GM23248 (cell line): ENCODE data around the gene RPS6KA4. TPM values are rescaled to one million over a fixed set of nuclear protein-coding genes. Genes with fewer than 3 reads are reported as not detected.

Source experiments
- DNase-seq: peaks from one replicate; pipeline ENCODE4 v3.0.0-alpha.2; 2015
- H2AFZ ChIP-seq: fragments of 200-600 bp; sonication (generic); 2 replicates; pipeline ENCODE4 v1.6.1; 2016; ENCODE audit warnings: antibody characterized with exemption
- H3F3A ChIP-seq: fragments of 200-600 bp; sonication (generic); 2 replicates; pipeline ENCODE4 v1.6.1; 2016; ENCODE audit warnings: mild to moderate bottlenecking, antibody characterized with exemption, mixed run types; ENCODE audit not compliant: insufficient read depth
- H3K27ac ChIP-seq: fragments of 200-600 bp; sonication (generic); 2 replicates; pipeline ENCODE4 v1.5.1; 2016; ENCODE audit warnings: mild to moderate bottlenecking
- H3K27me3 ChIP-seq: fragments of 200-600 bp; sonication (generic); replicated peaks from 2 replicates; pipeline ENCODE4 v1.6.1; 2016; ENCODE audit warnings: mild to moderate bottlenecking; ENCODE audit not compliant: insufficient read depth
- H3K36me3 ChIP-seq: fragments of 200-600 bp; sonication (generic); 2 replicates; pipeline ENCODE4 v1.6.1; 2016; ENCODE audit warnings: low read depth, mild to moderate bottlenecking
- H3K4me1 ChIP-seq: fragments of 200-600 bp; sonication (generic); 2 replicates; pipeline ENCODE4 v1.6.1; 2016; ENCODE audit warnings: mild to moderate bottlenecking; ENCODE audit not compliant: insufficient read depth
- H3K4me2 ChIP-seq: fragments of 200-600 bp; sonication (generic); one replicate; pipeline ENCODE4 v1.6.1; 2016; ENCODE audit warnings: mild to moderate bottlenecking; ENCODE audit not compliant: unreplicated experiment
- H3K4me3 ChIP-seq: fragments of 200-600 bp; sonication (generic); 2 replicates; pipeline ENCODE4 v1.5.1; 2016; ENCODE audit warnings: mild to moderate bottlenecking
- H3K79me2 ChIP-seq: fragments of 200-600 bp; sonication (generic); 2 replicates; pipeline ENCODE4 v1.6.1; 2016; ENCODE audit warnings: mild to moderate bottlenecking; ENCODE audit not compliant: insufficient read depth
- H3K9ac ChIP-seq: fragments of 200-600 bp; sonication (generic); 2 replicates; pipeline ENCODE4 v1.6.1; 2016; ENCODE audit warnings: mild to moderate bottlenecking
- H3K9me2 ChIP-seq: fragments of 200-600 bp; sonication (generic); 2 replicates; pipeline ENCODE4 v1.6.1; 2016; ENCODE audit warnings: mixed run types, mild to moderate bottlenecking, moderate library complexity; ENCODE audit not compliant: insufficient read depth
- H3K9me3 ChIP-seq: fragments of 200-600 bp; sonication (generic); one replicate; pipeline ENCODE4 v1.6.1; 2017; ENCODE audit warnings: low read depth
- H4K20me1 ChIP-seq: fragments of 200-600 bp; sonication (generic); 2 replicates; pipeline ENCODE4 v1.6.0; 2016; ENCODE audit not compliant: insufficient read depth
- EZH2 ChIP-seq: fragments of 200-600 bp; sonication (generic); IDR thresholded peaks from 2 replicates; pipeline ENCODE4 v1.6.1; 2018; ENCODE audit warnings: antibody characterized with exemption, mild to moderate bottlenecking; ENCODE audit not compliant: insufficient read depth, poor library complexity, severe bottlenecking
- EZH2phosphoT487 ChIP-seq: fragments of 200-600 bp; sonication (generic); IDR thresholded peaks from 2 replicates; pipeline ENCODE4 v1.6.1; 2018; ENCODE audit warnings: antibody characterized with exemption, moderate library complexity, mild to moderate bottlenecking, low read depth; ENCODE audit not compliant: insufficient read depth
- WGBS, 2 experiments: methylation state at CpG; one replicate each; pipeline ENCODE4 v1.1.6; 2015 to 2017; ENCODE audit warnings: low lambda C conversion rate in 2 of 2, low coverage in 1 of 2; ENCODE audit errors: missing lambda C conversion rate in 2 of 2; 5-methylcytosine and 5-hydroxymethylcytosine counted together
- in situ Hi-C: fragments of 300-500 bp; cut with MboI; formaldehyde crosslinking; loops from 2 replicates; pipeline ENCODE4 v1.15.0; 2020
- polyA plus RNA-seq: library from polyadenylated mRNA; unstranded; fragments of >200 nt; fragmentation: Nextera tagmentation; extraction: Ambion mirVana; gene quantifications from 2 replicates; pipeline ENCODE4 v1.2.1, GENCODE V29; 2016
- total RNA-seq: library from RNA; depleted of rRNA; stranded (reverse); fragments of >200 nt; shearing (Covaris generic); gene quantifications from 2 replicates; pipeline ENCODE4 v1.2.3, GENCODE V29; 2014

RPS6KA4 gene
- total and polyA plus RNA-seq, 2 experiments from 2014 or later = 12.2 to 61.0 TPM

DNA sequence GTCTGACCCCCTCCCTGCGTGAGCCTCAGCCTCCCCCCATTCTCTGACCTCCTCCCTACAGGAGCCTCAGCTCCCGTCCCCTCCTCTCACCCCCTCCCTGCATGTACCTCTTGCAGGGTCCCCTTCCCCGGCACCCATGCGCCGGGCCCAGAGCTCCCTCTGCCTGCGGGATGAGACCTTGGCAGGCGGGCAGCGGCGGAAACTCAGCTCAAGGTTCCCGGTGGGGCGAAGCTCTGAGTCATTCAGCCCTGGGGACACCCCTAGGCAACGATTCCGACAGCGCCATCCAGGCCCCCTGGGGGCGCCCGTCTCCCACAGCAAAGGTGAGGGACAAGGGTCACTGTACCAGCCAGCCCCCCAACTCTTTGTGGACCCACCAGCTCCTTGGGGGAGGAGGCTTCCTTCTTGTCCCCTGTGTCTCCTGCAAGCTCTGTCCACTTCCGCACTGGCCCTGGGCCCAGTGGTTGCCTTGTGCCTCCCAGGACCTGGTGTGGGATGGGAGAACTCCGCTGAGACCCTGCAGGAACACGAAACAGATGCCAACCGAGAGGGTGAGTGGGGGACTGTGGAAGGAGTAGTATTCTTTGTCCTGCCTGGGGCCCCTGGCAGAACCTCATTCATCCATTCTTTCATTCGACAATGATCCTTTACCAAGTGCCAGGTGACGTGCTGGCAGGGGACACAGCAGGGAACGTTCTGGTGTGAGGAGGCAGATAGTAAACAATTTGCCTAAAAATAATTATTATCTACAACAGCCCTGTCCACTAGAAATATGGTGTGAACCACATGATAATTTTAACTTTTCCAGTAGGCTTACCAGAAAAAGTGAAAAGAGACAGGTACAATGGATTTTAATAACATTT lies 3.7 kb upstream of the RPS6KA4 start:
- Histone ChIP-seq H3K9me2 (no peaks in the 10 kb centered on the region), H3K27me3 (no peaks in the 10 kb centered on the region), H3K36me3 (no peaks in the 10 kb centered on the region), H3K4me3 (peak overlapping the region; percentile 44), H4K20me1 (no peaks in the 10 kb centered on the region), H2AFZ (peak overlapping the region; percentile 88), H3K9me3 (no peaks in the 10 kb centered on the region), H3F3A (peaks cover 4% of the 10 kb centered on the region; the same call in 1 of the 2 replicates), H3K27ac (no peak overlapping the region), H3K9ac (peak overlapping the region; percentile 52), H3K79me2 (peaks cover 13% of the 10 kb centered on the region), H3K4me1 (peaks cover 16% of the 10 kb centered on the region), H3K4me2 (peak overlapping the region; percentile 55)
- in situ Hi-C loops = no loop called here
- 10 to 13% methylated on average over 21 to 22 of the region's 23 CpGs for WGBS, 2 experiments
- DNase-seq = peak; percentile 93
- TF ChIP-seq EZH2 (no peak), EZH2phosphoT487 (no peak)

DNA sequence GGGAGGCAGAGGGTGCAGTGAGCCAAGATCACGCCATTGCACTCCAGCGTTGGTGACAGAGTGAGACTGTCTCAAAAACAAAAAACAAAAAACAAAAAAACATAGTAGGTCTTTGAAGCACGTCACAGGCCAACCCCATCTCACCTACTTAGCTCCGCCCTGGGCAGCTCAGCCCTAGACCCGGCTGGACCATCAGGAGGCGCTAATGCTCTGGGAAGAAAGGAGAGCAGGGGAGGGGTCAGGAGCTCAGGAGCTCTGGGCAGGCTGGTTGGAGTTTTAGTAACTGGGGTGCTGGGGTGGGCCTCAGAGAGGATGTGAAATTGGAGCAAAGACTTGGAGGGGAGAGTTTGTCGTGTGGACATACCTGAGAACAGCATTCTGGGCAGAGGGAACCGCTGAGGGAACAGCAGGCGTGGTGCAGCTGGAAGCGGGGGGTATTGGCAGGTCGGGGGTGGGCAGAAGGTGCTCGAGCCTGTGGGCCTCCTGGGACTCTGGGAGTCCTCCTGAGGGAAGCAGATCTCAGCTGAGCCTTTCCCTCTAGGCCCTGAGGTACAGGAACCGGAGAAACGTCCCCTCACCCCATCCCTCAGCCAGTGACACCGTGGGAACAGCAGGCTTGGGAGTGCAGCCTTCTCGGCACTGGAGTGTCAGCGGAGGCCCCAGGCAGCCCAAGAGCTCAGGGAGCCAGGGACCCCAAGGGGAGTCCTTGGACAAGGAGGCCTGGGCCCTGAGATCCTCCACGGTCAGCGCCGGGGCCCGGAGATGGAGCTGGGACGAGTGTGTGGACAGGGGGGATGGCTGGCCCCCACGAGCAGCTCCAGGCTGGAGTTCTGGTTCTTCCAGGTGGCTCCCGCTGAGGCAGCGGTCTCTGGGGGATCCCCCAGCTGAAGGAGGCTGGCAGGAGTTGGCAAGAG lies 2.2 kb upstream of the RPS6KA4 start:
- H3F3A ChIP-seq = peaks cover 4% of the 10 kb centered on the region; the same call in 1 of the 2 replicates
- H3K9ac ChIP-seq = 0 out of 2 replicates have a peak overlapping the region, but pooled peaks have one; percentile 8
- H3K36me3 ChIP-seq = no peaks in the 10 kb centered on the region
- no peaks in the 10 kb centered on the region for H4K20me1 ChIP-seq
- H3K4me3 ChIP-seq = no peak overlapping the region
- in situ Hi-C loops = no loop called here
- H3K79me2 ChIP-seq = peaks cover 13% of the 10 kb centered on the region
- peaks cover 16% of the 10 kb centered on the region for H3K4me1 ChIP-seq
- no peak overlapping the region for H3K27ac ChIP-seq
- TF ChIP-seq EZH2phosphoT487 (no peak), EZH2 (no peak)
- H3K4me2 ChIP-seq = no peak overlapping the region
- WGBS, 2 experiments = 77 to 83% methylated on average over 20 to 25 of the region's 25 CpGs
- DNase-seq = peak; percentile 69
- no peaks in the 10 kb centered on the region for H3K9me3 ChIP-seq
- H2AFZ ChIP-seq = no peak overlapping the region
- no peaks in the 10 kb centered on the region for H3K27me3 ChIP-seq
- no peaks in the 10 kb centered on the region for H3K9me2 ChIP-seq

DNA sequence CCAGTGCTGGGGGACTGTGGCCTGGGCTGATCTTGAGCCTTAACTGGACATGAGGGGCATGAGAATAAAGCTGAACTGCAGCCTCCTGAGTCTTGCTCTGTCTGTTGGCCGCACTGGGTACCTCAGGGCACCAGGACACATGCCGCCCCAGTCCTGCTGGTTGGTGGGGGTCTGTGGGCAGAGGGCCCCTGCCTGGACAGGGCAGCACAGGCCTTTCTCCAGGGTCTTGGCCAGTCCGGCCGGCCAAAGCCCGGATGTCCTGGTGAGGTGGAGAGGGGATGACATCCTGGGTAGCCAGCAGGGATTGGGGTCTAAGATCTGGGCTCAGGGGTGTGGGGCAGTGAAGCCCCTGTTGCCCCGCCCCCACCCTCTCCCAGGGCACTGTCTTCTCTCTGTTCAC lies 1.5 kb upstream of the RPS6KA4 start:
- no peaks in the 10 kb centered on the region for H3K27me3 ChIP-seq
- no peaks in the 10 kb centered on the region for H4K20me1 ChIP-seq
- H3K27ac ChIP-seq = no peak overlapping the region
- in situ Hi-C loops = no loop called here
- H3F3A ChIP-seq = peaks cover 4% of the 10 kb centered on the region; the same call in 1 of the 2 replicates
- peak overlapping the region; percentile 8; the same call in 1 of the 2 replicates for H3K9ac ChIP-seq
- 83 to 100% methylated on average over 4 to 5 of the region's 6 CpGs for WGBS, 2 experiments
- no peak for DNase-seq
- peaks cover 16% of the 10 kb centered on the region for H3K4me1 ChIP-seq
- no peak overlapping the region for H3K4me3 ChIP-seq
- peaks cover 3% of the 10 kb centered on the region; the same call in 1 of the 2 replicates for H3K36me3 ChIP-seq
- peak overlapping the region; percentile 95 for H3K4me2 ChIP-seq
- H3K79me2 ChIP-seq = peaks cover 13% of the 10 kb centered on the region
- no peaks in the 10 kb centered on the region for H3K9me2 ChIP-seq
- no peak for TF ChIP-seq EZH2phosphoT487
- TF ChIP-seq EZH2 = no peak
- H2AFZ ChIP-seq = no peak overlapping the region
- H3K9me3 ChIP-seq = no peaks in the 10 kb centered on the region
